Ectodermal cell (in vitro differentiated cells): Measurements from ENCODE around the gene FAM228A.

Source experiments
- H3K27ac ChIP-seq: 2 replicates; pipeline ENCODE4 v1.7.0; 2013; ENCODE audit warnings: mild to moderate bottlenecking, low read depth, low read length; ENCODE audit not compliant: insufficient read depth, poor library complexity, severe bottlenecking
- H3K27me3 ChIP-seq: 2 replicates; pipeline ENCODE4 v1.7.0; 2013; ENCODE audit warnings: mild to moderate bottlenecking, low read length; ENCODE audit not compliant: insufficient read depth, control insufficient read depth, poor library complexity, severe bottlenecking
- H3K36me3 ChIP-seq: one replicate; pipeline ENCODE4 v1.7.0; 2013; ENCODE audit warnings: low read length; ENCODE audit not compliant: control insufficient read depth, insufficient read depth
- H3K4me1 ChIP-seq: one replicate; pipeline ENCODE4 v1.7.0; 2013; ENCODE audit warnings: low read length; ENCODE audit not compliant: control insufficient read depth, insufficient read depth
- H3K4me3 ChIP-seq: 2 replicates; pipeline ENCODE4 v1.7.0; 2013; ENCODE audit warnings: low read depth, low read length, control low read depth; ENCODE audit not compliant: insufficient read depth
- H3K9me3 ChIP-seq: 2 replicates; pipeline ENCODE4 v1.7.0; 2013; ENCODE audit warnings: mild to moderate bottlenecking, low read length, moderate library complexity; ENCODE audit not compliant: control insufficient read depth
- WGBS, 2 experiments: methylation state at CpG; one replicate each; pipeline ENCODE4 v1.1.7; 2013; ENCODE audit warnings: missing lambda C conversion rate in 2 of 2; 5-methylcytosine and 5-hydroxymethylcytosine counted together

The FAM228A gene

DNA sequence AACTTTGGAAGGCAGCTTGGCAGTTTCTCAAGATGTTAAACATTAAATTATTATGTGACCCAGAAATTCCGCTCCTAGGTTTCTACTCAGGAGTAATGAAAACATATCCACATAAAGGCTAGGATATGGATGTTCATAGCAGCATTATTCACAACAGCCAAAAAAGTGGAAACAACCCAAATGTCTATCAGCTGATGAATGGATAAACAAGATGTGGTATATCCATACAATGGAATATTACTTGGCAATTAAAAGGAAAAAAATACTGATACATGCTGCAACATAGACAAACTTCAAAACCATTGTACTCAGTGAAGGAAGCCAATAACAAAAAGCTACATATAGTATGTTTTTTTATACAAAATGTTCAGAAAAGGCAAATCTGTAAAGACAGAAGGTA is 12.4 kb upstream of the FAM228A start:
- H3K4me3 ChIP-seq: no peak overlapping the region
- 100% methylated on average over 1 of the region's 1 CpG; no CpG with 5 or more reads in 1 of the 2 experiments for WGBS, 2 experiments
- H3K27me3 ChIP-seq: no peaks in the 10 kb centered on the region
- peaks cover 8% of the 10 kb centered on the region for H3K36me3 ChIP-seq
- no peaks in the 10 kb centered on the region for H3K9me3 ChIP-seq
- H3K27ac ChIP-seq: no peak overlapping the region
- H3K4me1 ChIP-seq: no peaks in the 10 kb centered on the region

DNA sequence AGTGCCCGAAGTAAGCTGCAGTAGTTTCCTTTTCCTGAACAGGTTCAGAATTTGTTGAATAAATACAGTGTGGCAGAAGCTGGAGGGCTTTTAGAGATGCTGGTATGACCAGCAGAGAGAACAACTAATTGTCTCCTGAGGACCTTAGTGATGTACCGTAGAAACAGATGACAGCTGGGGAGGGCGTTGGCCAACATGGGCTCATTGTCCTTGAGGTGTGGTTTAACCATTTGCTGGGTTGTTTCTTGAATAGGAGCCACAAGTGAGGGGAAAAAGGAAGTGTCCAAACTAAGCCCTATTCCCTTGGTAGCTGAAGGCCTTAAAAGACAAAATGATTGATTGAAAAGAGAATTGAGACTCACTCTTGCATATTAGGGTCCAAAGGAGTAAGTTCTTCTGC is 11.7 kb upstream of the FAM228A start:
- no peaks in the 10 kb centered on the region for H3K27me3 ChIP-seq
- H3K4me3 ChIP-seq: no peak overlapping the region
- no peak overlapping the region for H3K27ac ChIP-seq
- 93 to 94% methylated on average over 2 of the region's 3 CpGs for WGBS, 2 experiments
- H3K36me3 ChIP-seq: peaks cover 8% of the 10 kb centered on the region
- no peaks in the 10 kb centered on the region for H3K4me1 ChIP-seq
- no peaks in the 10 kb centered on the region for H3K9me3 ChIP-seq

DNA sequence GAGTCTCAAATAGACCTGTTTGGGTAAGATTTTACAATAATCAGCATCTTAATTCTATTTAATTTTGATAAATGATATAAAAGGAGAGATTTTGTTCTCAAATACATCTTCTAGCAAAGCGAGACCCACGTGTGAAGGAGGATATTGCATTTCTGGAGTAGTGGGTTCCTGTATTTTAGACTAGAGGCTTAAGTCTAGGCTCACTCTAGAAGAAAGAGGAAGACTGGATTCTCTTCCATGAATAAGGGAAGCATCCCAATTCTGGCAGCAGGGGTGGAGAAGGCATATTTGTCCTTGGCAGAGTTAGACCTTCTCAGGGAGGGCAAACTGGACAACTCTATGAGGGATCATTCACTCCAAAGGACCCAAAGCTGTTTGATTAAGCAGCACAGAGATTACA is 11.3 kb upstream of the FAM228A start:
- Histone ChIP-seq H3K27ac (no peak overlapping the region), H3K36me3 (peaks cover 8% of the 10 kb centered on the region), H3K27me3 (no peaks in the 10 kb centered on the region), H3K4me1 (no peaks in the 10 kb centered on the region), H3K9me3 (no peaks in the 10 kb centered on the region), H3K4me3 (no peak overlapping the region)
- 90 to 96% methylated on average over 2 of the region's 2 CpGs for WGBS, 2 experiments

DNA sequence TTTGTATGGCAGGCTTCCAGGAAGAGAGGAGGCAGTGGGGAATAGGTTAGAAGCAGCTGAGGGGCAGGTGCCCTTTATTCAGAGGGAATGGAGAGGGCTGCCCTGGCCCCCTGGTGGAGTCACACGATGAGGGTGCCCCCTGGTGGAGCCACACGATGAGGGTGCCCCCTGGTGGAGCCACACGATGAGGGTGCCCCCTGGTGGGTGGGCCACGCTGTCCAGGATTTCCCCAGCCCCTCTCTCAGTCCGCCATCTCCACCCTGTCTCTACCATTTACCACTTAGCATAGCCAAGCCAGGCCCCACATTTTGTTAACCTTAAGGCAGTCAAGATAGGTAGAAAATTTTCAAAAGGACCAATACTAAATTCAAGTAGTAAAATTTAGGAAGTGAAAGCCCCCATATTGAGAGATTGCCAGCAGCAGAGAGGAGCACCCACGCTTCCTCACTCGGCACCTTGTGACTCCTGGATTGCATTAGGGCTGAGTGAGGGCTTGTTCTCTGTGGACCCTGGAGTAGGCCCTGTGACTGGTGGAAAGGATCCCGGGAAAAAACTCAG is 10.4 kb upstream of the FAM228A start:
- no peak overlapping the region for H3K4me3 ChIP-seq
- 57 to 63% methylated on average over 8 of the region's 8 CpGs for WGBS, 2 experiments
- H3K4me1 ChIP-seq: no peaks in the 10 kb centered on the region
- H3K27me3 ChIP-seq: no peaks in the 10 kb centered on the region
- no peaks in the 10 kb centered on the region for H3K9me3 ChIP-seq
- peaks cover 8% of the 10 kb centered on the region for H3K36me3 ChIP-seq
- no peak overlapping the region for H3K27ac ChIP-seq

DNA sequence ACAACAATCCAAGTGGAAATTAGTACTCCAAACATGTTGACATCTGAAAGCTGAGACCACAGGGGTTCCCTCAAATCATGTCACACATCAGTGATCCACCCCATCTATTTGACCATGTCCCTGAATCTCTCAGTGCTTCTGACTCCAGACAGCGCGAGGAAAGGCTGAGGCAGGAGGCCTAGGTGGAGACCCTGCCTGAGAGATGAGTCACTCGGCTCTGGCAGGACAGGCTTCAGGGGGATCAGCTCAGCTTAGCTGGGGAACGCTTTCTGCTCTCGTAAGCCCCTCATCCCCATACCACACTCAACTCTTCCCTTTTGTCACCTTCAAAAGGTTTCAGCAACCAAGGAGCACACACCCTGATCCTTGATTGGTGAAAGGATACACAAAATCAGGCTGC is 5.8 kb upstream of the FAM228A start:
- no peaks in the 10 kb centered on the region for H3K4me1 ChIP-seq
- no peak overlapping the region for H3K27ac ChIP-seq
- no peaks in the 10 kb centered on the region for H3K27me3 ChIP-seq
- no peaks in the 10 kb centered on the region for H3K9me3 ChIP-seq
- 87 to 88% methylated on average over 5 of the region's 5 CpGs for WGBS, 2 experiments
- H3K36me3 ChIP-seq: no peaks in the 10 kb centered on the region
- H3K4me3 ChIP-seq: no peak overlapping the region

DNA sequence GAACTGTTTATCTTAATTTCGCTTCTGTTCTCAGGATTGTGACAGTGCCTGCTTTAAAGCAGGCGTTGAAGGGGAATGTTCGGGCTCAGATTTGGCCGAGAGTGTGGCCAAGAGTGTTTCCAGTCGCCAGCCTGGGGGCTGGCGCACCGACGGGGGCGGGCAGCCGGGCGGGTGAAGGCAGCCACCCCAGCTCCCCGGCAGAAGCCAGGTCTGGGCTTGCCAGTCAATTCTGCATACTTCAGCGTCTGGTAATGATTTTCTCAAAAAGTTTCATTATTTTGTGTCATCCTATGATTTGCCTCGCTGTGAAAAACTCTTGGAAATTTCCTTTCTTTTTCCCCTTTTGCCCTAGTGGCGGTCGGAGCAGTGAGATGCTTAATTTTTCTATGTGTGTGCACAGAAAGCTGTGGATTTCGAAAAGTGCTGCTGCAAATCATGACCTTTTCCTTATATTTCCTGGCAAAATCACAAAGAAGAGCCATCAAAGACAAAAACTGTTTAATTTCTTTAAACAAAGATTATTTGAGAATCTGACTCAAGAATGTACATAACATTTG is 856 bp downstream of the FAM228A start:
- 94% methylated on average over 15 to 17 of the region's 17 CpGs for WGBS, 2 experiments
- Histone ChIP-seq H3K36me3 (no peaks in the 10 kb centered on the region), H3K4me3 (no peak overlapping the region), H3K27ac (no peak overlapping the region), H3K9me3 (no peaks in the 10 kb centered on the region), H3K4me1 (no peaks in the 10 kb centered on the region), H3K27me3 (no peaks in the 10 kb centered on the region)

- Histone ChIP-seq H3K27ac (no peak overlapping the region), H3K9me3 (no peaks in the 10 kb centered on the region), H3K36me3 (no peaks in the 10 kb centered on the region), H3K27me3 (no peaks in the 10 kb centered on the region), H3K4me1 (no peaks in the 10 kb centered on the region), H3K4me3 (no peak overlapping the region)
- 89 to 93% methylated on average over 1 of the region's 1 CpG for WGBS, 2 experiments
These were observed 1.5 kb downstream of the FAM228A start for GRCh38 chr2:24176326-24176725.

DNA sequence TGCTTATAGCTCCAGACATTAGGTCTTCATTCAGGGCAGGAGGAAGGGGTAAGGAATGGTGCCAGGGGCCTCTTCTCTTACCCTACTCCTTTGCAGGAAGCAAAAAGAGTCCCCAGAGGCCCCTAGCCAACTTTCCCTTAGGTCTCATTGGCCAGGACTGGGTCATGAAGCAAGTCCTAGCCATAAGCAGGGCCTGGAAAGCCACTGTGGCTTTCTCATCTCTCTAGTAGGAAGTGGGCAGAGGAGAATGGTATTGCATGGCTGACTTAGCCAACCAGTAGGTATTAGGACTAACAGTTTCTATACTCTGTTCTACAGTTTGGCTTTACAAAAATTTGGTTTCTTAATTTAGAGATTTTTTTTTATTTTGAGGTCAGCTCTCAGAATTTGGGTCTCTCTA is 4.8 kb downstream of the FAM228A start:
- H3K27ac ChIP-seq: no peak overlapping the region
- H3K4me3 ChIP-seq: no peak overlapping the region
- no peaks in the 10 kb centered on the region for H3K9me3 ChIP-seq
- H3K4me1 ChIP-seq: peaks cover 4% of the 10 kb centered on the region
- H3K36me3 ChIP-seq: no peaks in the 10 kb centered on the region
- no peaks in the 10 kb centered on the region for H3K27me3 ChIP-seq

GRCh38 chr2:24181849-24182248 is 7.0 kb downstream of the FAM228A start:
- H3K4me1 ChIP-seq: peaks cover 4% of the 10 kb centered on the region
- H3K4me3 ChIP-seq: no peak overlapping the region
- H3K9me3 ChIP-seq: no peaks in the 10 kb centered on the region
- no peaks in the 10 kb centered on the region for H3K36me3 ChIP-seq
- WGBS, 2 experiments: 89 to 90% methylated on average over 6 of the region's 6 CpGs
- no peak overlapping the region for H3K27ac ChIP-seq
- no peaks in the 10 kb centered on the region for H3K27me3 ChIP-seq

DNA sequence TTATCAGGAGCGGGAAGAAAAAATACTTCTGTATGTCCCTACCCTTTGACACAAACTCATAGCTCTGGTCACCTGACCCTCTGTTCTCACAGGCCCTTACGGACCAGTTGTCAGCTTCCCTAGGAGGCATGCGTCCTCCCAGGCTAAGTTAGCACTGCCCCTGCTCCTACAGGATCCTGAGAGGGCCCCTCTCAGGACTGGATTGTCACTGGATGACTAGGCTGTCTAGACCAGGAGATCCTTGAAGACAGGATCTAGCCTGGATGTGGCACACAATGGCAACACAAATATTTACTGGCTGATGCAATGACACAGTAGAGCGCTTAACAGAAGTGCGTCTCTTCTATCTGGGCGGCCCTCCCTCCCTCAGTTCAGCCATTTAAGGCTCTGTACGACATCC is 7.7 kb downstream of the FAM228A start:
- WGBS, 2 experiments: 93% methylated on average over 7 of the region's 7 CpGs
- no peaks in the 10 kb centered on the region for H3K9me3 ChIP-seq
- H3K4me3 ChIP-seq: no peak overlapping the region
- H3K27ac ChIP-seq: no peak overlapping the region
- no peaks in the 10 kb centered on the region for H3K27me3 ChIP-seq
- H3K4me1 ChIP-seq: peaks cover 4% of the 10 kb centered on the region
- H3K36me3 ChIP-seq: no peaks in the 10 kb centered on the region
